Neural cell (in vitro differentiated cells): Measurements from ENCODE around the gene TMEM200C. TPM values are rescaled to one million over a fixed set of nuclear protein-coding genes. Genes with fewer than 3 reads are reported as not detected.

Experiments used
- H2AFZ ChIP-seq: fragments of 200-600, 300-800 bp; sonication (generic), shearing (Covaris generic); 2 replicates; pipeline ENCODE4 v1.6.0; 2014; ENCODE audit warnings: low read depth, mild to moderate bottlenecking, antibody characterized with exemption, low read length, moderate library complexity
- H3F3A ChIP-seq: fragments of 200-600 bp; shearing (Covaris generic); 2 replicates; pipeline ENCODE4 v1.6.1; 2016; ENCODE audit warnings: mild to moderate bottlenecking, moderate library complexity, mixed read lengths, antibody characterized with exemption, low read length; ENCODE audit not compliant: insufficient read depth, poor library complexity, severe bottlenecking
- H3K27ac ChIP-seq: fragments of 200-600, 300-800 bp; sonication (generic), shearing (Covaris generic); 2 replicates; pipeline ENCODE4 v1.5.1; 2014; ENCODE audit warnings: mild to moderate bottlenecking, low read length, moderate library complexity
- H3K27me3 ChIP-seq: fragments of 300-800, 200-600 bp; sonication (generic), shearing (Covaris generic); 2 replicates; pipeline ENCODE4 v1.6.0; 2014; ENCODE audit warnings: mild to moderate bottlenecking, low read depth, low read length, moderate library complexity; ENCODE audit not compliant: insufficient read depth
- H3K36me3 ChIP-seq: fragments of 300-800, 200-600 bp; sonication (generic), shearing (Covaris generic); 2 replicates; pipeline ENCODE4 v1.5.1; 2014; ENCODE audit warnings: mild to moderate bottlenecking, antibody characterized with exemption, low read length, moderate library complexity; ENCODE audit not compliant: insufficient read depth
- H3K4me2 ChIP-seq: fragments of 300-800, 200-600 bp; sonication (generic), shearing (Covaris generic); 2 replicates; pipeline ENCODE4 v1.6.0; 2014; ENCODE audit warnings: mild to moderate bottlenecking, low read length
- H3K4me3 ChIP-seq: fragments of 300-800, 200-600 bp; sonication (generic), shearing (Covaris generic); 2 replicates; pipeline ENCODE4 v1.5.1; 2014; ENCODE audit warnings: mild to moderate bottlenecking, low read length, moderate library complexity
- H3K79me2 ChIP-seq: fragments of 200-600 bp; shearing (Covaris generic); replicated peaks from 2 replicates; pipeline ENCODE4 v1.6.0; 2014; ENCODE audit warnings: mild to moderate bottlenecking, low read length, moderate library complexity; ENCODE audit not compliant: insufficient read depth
- H3K9ac ChIP-seq: fragments of 300-800, 200-600 bp; sonication (generic), shearing (Covaris generic); 2 replicates; pipeline ENCODE4 v1.6.1; 2016; ENCODE audit warnings: mild to moderate bottlenecking, low read length, mixed read lengths
- H3K9me2 ChIP-seq: fragments of 200-600 bp; shearing (Covaris generic); 2 replicates; pipeline ENCODE4 v1.6.1; 2016; ENCODE audit warnings: mild to moderate bottlenecking, low read length, mixed read lengths; ENCODE audit not compliant: insufficient read depth
- H3K9me3 ChIP-seq: fragments of 200-600, 300-800 bp; sonication (generic), shearing (Covaris generic); 2 replicates; pipeline ENCODE4 v1.6.1; 2016; ENCODE audit warnings: mild to moderate bottlenecking, mixed run types, low read length, moderate library complexity, mixed read lengths
- H4K20me1 ChIP-seq: fragments of 200-600 bp; shearing (Covaris generic); 2 replicates; pipeline ENCODE4 v1.6.1; 2016; ENCODE audit warnings: mild to moderate bottlenecking, mixed run types; ENCODE audit not compliant: insufficient read depth
- CTCF ChIP-seq: fragments of 450-650 bp; IDR thresholded peaks from 2 replicates; pipeline ENCODE4 v1.5.1; 2014; ENCODE audit warnings: antibody characterized with exemption, mild to moderate bottlenecking, moderate library complexity; ENCODE audit not compliant: poor library complexity, severe bottlenecking
- EP300 ChIP-seq: fragments of 450-650 bp; conservative IDR thresholded peaks from 2 replicates; pipeline ENCODE4 v1.6.1; 2014; ENCODE audit warnings: antibody characterized with exemption, mild to moderate bottlenecking, moderate library complexity; ENCODE audit not compliant: poor library complexity, severe bottlenecking
- EZH2 ChIP-seq: fragments of 200-600, 300-800 bp; shearing (Covaris generic), sonication (generic); IDR thresholded peaks from 2 replicates; pipeline ENCODE4 v1.6.1; 2014; ENCODE audit warnings: antibody characterized with exemption, low read length, borderline replicate concordance, mild to moderate bottlenecking; ENCODE audit not compliant: insufficient read depth, poor library complexity, severe bottlenecking
- MXI1 ChIP-seq: fragments of 450-650 bp; conservative IDR thresholded peaks from 2 replicates; pipeline ENCODE4 v1.6.1; 2014; ENCODE audit warnings: antibody characterized with exemption, mild to moderate bottlenecking; ENCODE audit not compliant: poor library complexity, severe bottlenecking
- POLR2AphosphoS5 ChIP-seq: IDR thresholded peaks from 2 replicates; pipeline ENCODE4 v1.6.1; 2012
- RAD21 ChIP-seq: fragments of 450-650 bp; conservative IDR thresholded peaks from 2 replicates; pipeline ENCODE4 v1.6.1; 2014; ENCODE audit warnings: antibody characterized with exemption, mild to moderate bottlenecking, moderate library complexity
- REST ChIP-seq: IDR thresholded peaks from 2 replicates; pipeline ENCODE4 v1.6.1; 2012; ENCODE audit warnings: borderline replicate concordance
- SMC3 ChIP-seq: fragments of 450-650 bp; conservative IDR thresholded peaks from 2 replicates; pipeline ENCODE4 v1.6.1; 2014; ENCODE audit warnings: antibody characterized with exemption, mild to moderate bottlenecking, moderate library complexity; ENCODE audit not compliant: poor library complexity
- TAF1 ChIP-seq: IDR thresholded peaks from 2 replicates; pipeline ENCODE4 v1.6.1; 2012; ENCODE audit warnings: low read depth
- polyA plus RNA-seq: library from polyadenylated mRNA; depleted of rRNA; stranded (reverse); fragments of >200 nt; gene quantifications from 2 replicates; pipeline ENCODE4 v1.2.3, GENCODE V29; 2014

The TMEM200C gene
- polyA plus RNA-seq, 1 donor from 2014 or later, result 8.2 TPM

GRCh38 chr18:5914016-5914415, 18.7 kb upstream of the TMEM200C start:
- no peaks in the 10 kb centered on the region for H3K9me2 ChIP-seq
- no peak overlapping the region for H3K9ac ChIP-seq
- no peaks in the 10 kb centered on the region for H3K27me3 ChIP-seq
- H3F3A ChIP-seq, result no peaks in the 10 kb centered on the region
- H3K4me2 ChIP-seq, result no peak overlapping the region
- no peak overlapping the region for H3K27ac ChIP-seq
- no peaks in the 10 kb centered on the region for H3K9me3 ChIP-seq
- no peaks in the 10 kb centered on the region for H4K20me1 ChIP-seq
- H3K79me2 ChIP-seq, result no peaks in the 10 kb centered on the region
- H3K4me3 ChIP-seq, result no peak overlapping the region
- no peaks in the 10 kb centered on the region for H3K36me3 ChIP-seq
- H2AFZ ChIP-seq, result no peak overlapping the region
- no peak for TF ChIP-seq TAF1
- no peak for TF ChIP-seq EZH2
- TF ChIP-seq REST, result no peak
- no peak for TF ChIP-seq CTCF
- TF ChIP-seq RAD21, result no peak
- no peak for TF ChIP-seq SMC3
- TF ChIP-seq EP300, result no peak
- no peak for TF ChIP-seq POLR2AphosphoS5
- TF ChIP-seq MXI1, result no peak

DNA sequence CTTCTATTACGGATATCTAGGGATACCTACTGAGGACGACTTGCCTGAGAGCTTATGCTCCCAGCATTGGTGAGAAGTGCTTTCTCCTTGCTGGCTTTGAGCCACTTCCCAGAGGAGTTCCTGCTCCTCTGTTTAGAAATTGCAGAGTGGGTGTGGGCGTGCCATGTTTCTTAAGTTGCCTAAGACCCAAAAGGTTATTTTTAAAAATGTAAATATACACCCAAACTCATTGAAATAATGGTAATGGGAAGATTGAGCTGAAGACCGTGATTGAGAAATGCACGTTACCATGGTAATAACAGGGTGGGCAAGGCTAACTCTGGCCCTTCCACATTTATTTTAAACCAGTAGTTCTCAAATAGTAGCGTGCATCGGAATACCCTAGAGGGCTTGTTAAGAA, 17.2 kb upstream of the TMEM200C start:
- TF ChIP-seq REST, result no peak
- no peak overlapping the region for H3K4me2 ChIP-seq

More for the DNA sequence above, 17.2 kb upstream of the TMEM200C start:
- no peak overlapping the region for H3K27ac ChIP-seq
- no peaks in the 10 kb centered on the region for H3K9me3 ChIP-seq
- no peak overlapping the region for H3K4me3 ChIP-seq
- no peaks in the 10 kb centered on the region for H3K79me2 ChIP-seq
- H4K20me1 ChIP-seq, result no peaks in the 10 kb centered on the region
- no peaks in the 10 kb centered on the region for H3K9me2 ChIP-seq
- H2AFZ ChIP-seq, result no peak overlapping the region
- H3K9ac ChIP-seq, result no peak overlapping the region
- H3F3A ChIP-seq, result no peaks in the 10 kb centered on the region
- H3K27me3 ChIP-seq, result no peaks in the 10 kb centered on the region
- H3K36me3 ChIP-seq, result no peaks in the 10 kb centered on the region
